H9 (cell line): ENCODE results near the gene UPK3A. TPM values are rescaled to one million over a fixed set of nuclear protein-coding genes. Genes with fewer than 3 reads are reported as not detected.

Experiments
- DNase-seq: peaks from one replicate; pipeline ENCODE4 v3.0.0-alpha.2; 2017
- H2AFZ ChIP-seq: one replicate; pipeline ENCODE4 v1.6.1; 2013; ENCODE audit warnings: mild to moderate bottlenecking, low read length, control low read depth, moderate library complexity
- H2AK5ac ChIP-seq: 2 replicates; pipeline ENCODE4 v1.6.1; 2013; ENCODE audit warnings: low read length, control low read depth, mixed read lengths; ENCODE audit not compliant: insufficient read length
- H2BK120ac ChIP-seq: one replicate; pipeline ENCODE4 v1.6.1; 2013; ENCODE audit warnings: low read depth, mild to moderate bottlenecking, low read length, control low read depth, inconsistent platforms; ENCODE audit not compliant: poor library complexity, severe bottlenecking
- H2BK12ac ChIP-seq: 2 replicates; pipeline ENCODE4 v1.6.1; 2013; ENCODE audit warnings: low read length, control low read depth, mixed read lengths, low read depth; ENCODE audit not compliant: insufficient read length
- H2BK15ac ChIP-seq: 2 replicates; pipeline ENCODE4 v1.6.1; 2013; ENCODE audit warnings: low read depth, low read length, control low read depth
- H2BK20ac ChIP-seq: one replicate; pipeline ENCODE4 v1.6.1; 2013; ENCODE audit warnings: low read depth, mild to moderate bottlenecking, low read length, control low read depth, inconsistent platforms; ENCODE audit not compliant: poor library complexity, severe bottlenecking
- H2BK5ac ChIP-seq: 2 replicates; pipeline ENCODE4 v1.6.1; 2013; ENCODE audit warnings: low read length, control low read depth, mixed read lengths; ENCODE audit not compliant: insufficient read length
- H3K14ac ChIP-seq: 2 replicates; pipeline ENCODE4 v1.6.1; 2013; ENCODE audit warnings: low read length, control low read depth; ENCODE audit not compliant: insufficient read depth
- H3K18ac ChIP-seq: 2 replicates; pipeline ENCODE4 v1.6.1; 2013; ENCODE audit warnings: low read depth, mild to moderate bottlenecking, mixed read lengths, low read length, control low read depth; ENCODE audit not compliant: insufficient read length
- H3K23ac ChIP-seq: 2 replicates; pipeline ENCODE4 v1.6.1; 2013; ENCODE audit warnings: low read length, control low read depth, mixed read lengths, low read depth; ENCODE audit not compliant: insufficient read length
- H3K23me2 ChIP-seq: 2 replicates; pipeline ENCODE4 v1.6.1; 2013; ENCODE audit warnings: low read depth, mild to moderate bottlenecking, mixed read lengths, low read length, control low read depth; ENCODE audit not compliant: insufficient read length, poor library complexity, severe bottlenecking
- H3K27ac ChIP-seq: 2 replicates; pipeline ENCODE4 v1.5.1; 2013; ENCODE audit warnings: low read length, control low read depth, mixed read lengths, low read depth; ENCODE audit not compliant: insufficient read length
- H3K27me3 ChIP-seq: 2 replicates; pipeline ENCODE4 v1.6.1; 2013; ENCODE audit warnings: low read length, control low read depth, inconsistent platforms; ENCODE audit not compliant: insufficient read depth
- H3K4ac ChIP-seq: 2 replicates; pipeline ENCODE4 v1.6.1; 2013; ENCODE audit warnings: low read depth, mild to moderate bottlenecking, control low read depth, inconsistent platforms, low read length, moderate library complexity
- H3K4me1 ChIP-seq: 2 replicates; pipeline ENCODE4 v1.6.1; 2013; ENCODE audit warnings: low read length, control low read depth, inconsistent platforms; ENCODE audit not compliant: insufficient read depth
- H3K4me2 ChIP-seq: 2 replicates; pipeline ENCODE4 v1.6.1; 2013; ENCODE audit warnings: low read length, control low read depth, mixed read lengths; ENCODE audit not compliant: insufficient read length, insufficient read depth
- H3K56ac ChIP-seq: 2 replicates; pipeline ENCODE4 v1.6.1; 2013; ENCODE audit warnings: low read depth, mild to moderate bottlenecking, mixed read lengths, low read length, control low read depth; ENCODE audit not compliant: insufficient read length
- H3K79me1 ChIP-seq: 2 replicates; pipeline ENCODE4 v1.6.1; 2013; ENCODE audit warnings: low read depth, mild to moderate bottlenecking, moderate library complexity, low read length, control low read depth, inconsistent platforms; ENCODE audit not compliant: insufficient read depth, poor library complexity, severe bottlenecking
- H3K79me2 ChIP-seq: 2 replicates; pipeline ENCODE4 v1.6.1; 2013; ENCODE audit warnings: low read length, control low read depth, inconsistent platforms; ENCODE audit not compliant: insufficient read depth
- H3K9ac ChIP-seq: 2 replicates; pipeline ENCODE4 v1.6.1; 2013; ENCODE audit warnings: low read length, control low read depth, mixed read lengths; ENCODE audit not compliant: insufficient read length; ENCODE audit errors: extremely low read depth
- H3K9me3 ChIP-seq: one replicate; pipeline ENCODE4 v1.6.1; 2013; ENCODE audit warnings: low read depth, low read length, inconsistent platforms; ENCODE audit not compliant: control insufficient read depth
- H3T11ph ChIP-seq: one replicate; pipeline ENCODE4 v1.6.1; 2013; ENCODE audit warnings: mild to moderate bottlenecking, low read length, control low read depth, inconsistent platforms
- H4K20me1 ChIP-seq: one replicate; pipeline ENCODE4 v1.6.1; 2013; ENCODE audit not compliant: control insufficient read depth, insufficient read length, insufficient read depth
- H4K5ac ChIP-seq: 2 replicates; pipeline ENCODE4 v1.6.1; 2013; ENCODE audit warnings: low read depth, mild to moderate bottlenecking, mixed read lengths, low read length, control low read depth; ENCODE audit not compliant: insufficient read length
- H4K8ac ChIP-seq: replicated peaks from 2 replicates; pipeline ENCODE4 v1.6.1; 2013; ENCODE audit warnings: low read length, control low read depth, mixed read lengths, low read depth; ENCODE audit not compliant: insufficient read length
- H4K91ac ChIP-seq: 2 replicates; pipeline ENCODE4 v1.6.1; 2013; ENCODE audit warnings: low read depth, mild to moderate bottlenecking, moderate library complexity, mixed read lengths, low read length, control low read depth; ENCODE audit not compliant: insufficient read length
- H3K27ac Mint-ChIP-seq, 3 experiments: 2 replicates in 2 of 3; 3 replicates in 1 of 3; pipeline ENCODE4 v1.8.0; 2020 to 2021; ENCODE audit warnings: mixed read lengths in 3 of 3, mild to moderate bottlenecking in 1 of 3, moderate library complexity in 1 of 3
- H3K27me3 Mint-ChIP-seq: 2 replicates; pipeline ENCODE4 v1.8.0; 2021; ENCODE audit warnings: low read depth, mild to moderate bottlenecking, moderate library complexity, mixed read lengths
- H3K36me3 Mint-ChIP-seq, 3 experiments: 2 replicates in 2 of 3; 3 replicates in 1 of 3; pipeline ENCODE4 v1.8.0; 2020 to 2021; ENCODE audit warnings: low read depth in 3 of 3, mixed read lengths in 3 of 3; ENCODE audit not compliant: insufficient read depth in 1 of 3
- H3K4me1 Mint-ChIP-seq, 2 experiments: 2 replicates each; pipeline ENCODE4 v1.8.0; 2020; ENCODE audit warnings: mixed read lengths in 2 of 2
- H3K4me3 Mint-ChIP-seq, 2 experiments: 2 replicates in 1 of 2; 3 replicates in 1 of 2; pipeline ENCODE4 v1.8.0; 2020 to 2021; ENCODE audit warnings: mild to moderate bottlenecking in 2 of 2, mixed read lengths in 2 of 2, moderate library complexity in 1 of 2
- H3K9me3 Mint-ChIP-seq, 2 experiments: 2 replicates in 1 of 2; 3 replicates in 1 of 2; pipeline ENCODE4 v1.8.0; 2020; ENCODE audit warnings: mild to moderate bottlenecking in 2 of 2, mixed read lengths in 2 of 2, moderate library complexity in 1 of 2
- CTCF ChIP-seq: fragments of 200-600 bp; sonication (generic); conservative IDR thresholded peaks from 3 replicates; pipeline ENCODE4 v1.8.0; 2021; ENCODE audit warnings: antibody characterized with exemption, mild to moderate bottlenecking
- WGBS: extraction: QIAGEN DNeasy Blood & Tissue Kit; methylation state at CpG from one replicate; pipeline ENCODE4 v1.1.7; 2013; ENCODE audit warnings: missing lambda C conversion rate, low lambda C conversion rate, mixed read lengths; ENCODE audit not compliant: insufficient read length; ENCODE audit errors: extremely low coverage; 5-methylcytosine and 5-hydroxymethylcytosine counted together
- total RNA-seq: library from RNA; stranded (reverse); gene quantifications from 2 replicates; pipeline ENCODE4 v1.2.1, GENCODE V29; 2021

The UPK3A gene
- total RNA-seq, 1 experiment from 2014 or later: not detected

GRCh38 chr22:45262931-45263462, 21.8 kb upstream of the UPK3A start:
- H3K14ac ChIP-seq: no peak overlapping the region
- no peak overlapping the region for H3K9ac ChIP-seq
- H4K91ac ChIP-seq: no peak overlapping the region
- H3K4me1 ChIP-seq: peaks cover 2% of the 10 kb centered on the region; the same call in 1 of the 2 replicates
- H3K23me2 ChIP-seq: peaks cover 3% of the 10 kb centered on the region
- Mint-ChIP-seq H3K4me1 (peaks cover 3 to 12% of the 10 kb centered on the region in 2 experiments), H3K27ac (no peak overlapping the region), H3K36me3 (no peaks in the 10 kb centered on the region; a peak in 1 of 7 replicates), H3K27me3 (peaks cover 35% of the 10 kb centered on the region), H3K9me3 (peaks cover 2% of the 10 kb centered on the region in 2 experiments; a peak in 4 of 5 replicates), H3K4me3 (no peak overlapping the region)
- no peak overlapping the region for H2BK15ac ChIP-seq
- H4K5ac ChIP-seq: no peak overlapping the region
- no peaks in the 10 kb centered on the region; the same call in 1 of the 2 replicates for H3K27me3 ChIP-seq
- no peak overlapping the region for H2AK5ac ChIP-seq
- no peak for DNase-seq
- H2BK120ac ChIP-seq: no peak overlapping the region
- no peaks in the 10 kb centered on the region for H3K9me3 ChIP-seq
- no peak overlapping the region for H3K4ac ChIP-seq
- no peak overlapping the region for H3K18ac ChIP-seq
- no peak for TF ChIP-seq CTCF
- H2BK5ac ChIP-seq: no peak overlapping the region
- no peaks in the 10 kb centered on the region for H4K20me1 ChIP-seq
- no CpG with 5 or more reads among the region's 14 CpGs for WGBS
- H3K23ac ChIP-seq: no peak overlapping the region
- no peak overlapping the region for H3T11ph ChIP-seq
- no peak overlapping the region for H3K4me2 ChIP-seq
- H3K56ac ChIP-seq: no peak overlapping the region
- H2AFZ ChIP-seq: no peak overlapping the region
- H3K79me1 ChIP-seq: no peaks in the 10 kb centered on the region
- H2BK12ac ChIP-seq: no peak overlapping the region
- H4K8ac ChIP-seq: no peak overlapping the region
- H2BK20ac ChIP-seq: no peak overlapping the region
- H3K79me2 ChIP-seq: no peaks in the 10 kb centered on the region
- H3K27ac ChIP-seq: no peak overlapping the region
